HEK293 (cell line): Measurements from ENCODE around the gene CD5L.

Experiments
- CTCF ChIA-PET: fragments of 350-600 bp; formaldehyde crosslinking; extraction: SDS; loops from one replicate; lab custom pipeline; 2021; ENCODE audit warnings: antibody characterized with exemption; lab: Yijun Ruan, JAX
- POLR2A ChIA-PET: fragments of 300-600 bp; formaldehyde crosslinking; extraction: SDS; loops from one replicate; lab custom pipeline; 2020; ENCODE audit warnings: antibody characterized with exemption, inconsistent platforms; lab: Yijun Ruan, JAX
- H3K27ac ChIP-seq: fragments of 200-500 bp; sonication (Bioruptor generic); 2 replicates; pipeline ENCODE4 v1.5.1; 2014; ENCODE audit warnings: low read depth, low read length, control low read depth, inconsistent platforms; ENCODE audit errors: extremely low read depth
- H3K36me3 ChIP-seq, 2 experiments: fragments of 200-500 bp in 1 of 2; sonication (Bioruptor generic) in 1 of 2; 1 replicate in 1 of 2; 2 replicates in 1 of 2; pipeline ENCODE4 v1.5.1; 2014 to 2017; ENCODE audit warnings: inconsistent platforms in 2 of 2, low read length in 2 of 2; ENCODE audit not compliant: control insufficient read depth in 2 of 2, insufficient read depth in 1 of 2
- H3K4me1 ChIP-seq: fragments of 200-500 bp; sonication (Bioruptor generic); 2 replicates; pipeline ENCODE4 v1.5.1; 2014; ENCODE audit warnings: mild to moderate bottlenecking, low read length, inconsistent platforms; ENCODE audit not compliant: control insufficient read depth, insufficient read depth
- H3K4me3 ChIP-seq: 2 replicates; pipeline ENCODE4 v1.5.1; 2011; ENCODE audit warnings: low read depth, mild to moderate bottlenecking, control low read depth, low read length, moderate library complexity
- H3K9me3 ChIP-seq: fragments of 200-500 bp; sonication (Bioruptor generic); 2 replicates; pipeline ENCODE4 v1.5.1; 2014; ENCODE audit warnings: low read depth, low read length, inconsistent platforms; ENCODE audit not compliant: control insufficient read depth, insufficient read depth
- KLF10 ChIP-seq: fragments of 450-650 bp; IDR thresholded peaks from 2 replicates; pipeline ENCODE4 v1.5.1; 2018; ENCODE audit warnings: missing biosample characterization, mild to moderate bottlenecking, missing genetic modification characterization
- SP7 ChIP-seq: fragments of 450-650 bp; formaldehyde crosslinking; IDR thresholded peaks from 2 replicates; pipeline ENCODE4 v1.5.1; 2016; ENCODE audit warnings: missing biosample characterization, missing genetic modification characterization
- ZBTB20 ChIP-seq: fragments of 450-650 bp; formaldehyde crosslinking; IDR thresholded peaks from 2 replicates; pipeline ENCODE4 v1.5.1; 2016; ENCODE audit warnings: missing biosample characterization, missing genetic modification characterization
- ZNF121 ChIP-seq: fragments of 450-650 bp; formaldehyde crosslinking; IDR thresholded peaks from 2 replicates; pipeline ENCODE4 v1.5.1; 2016; ENCODE audit warnings: missing biosample characterization, missing genetic modification characterization
- ZNF155 ChIP-seq: fragments of 450-650 bp; formaldehyde crosslinking; IDR thresholded peaks from 2 replicates; pipeline ENCODE4 v1.5.1; 2016; ENCODE audit warnings: missing biosample characterization, missing genetic modification characterization
- ZNF19 ChIP-seq: fragments of 450-650 bp; formaldehyde crosslinking; IDR thresholded peaks from 2 replicates; pipeline ENCODE4; 2016; ENCODE audit warnings: missing biosample characterization, missing genetic modification characterization, low read depth
- ZNF2 ChIP-seq: fragments of 450-650 bp; formaldehyde crosslinking; IDR thresholded peaks from 2 replicates; pipeline ENCODE4 v1.5.1; 2016; ENCODE audit warnings: missing biosample characterization, missing genetic modification characterization
- ZNF48 ChIP-seq: fragments of 450-650 bp; formaldehyde crosslinking; IDR thresholded peaks from 2 replicates; pipeline ENCODE4 v1.5.1; 2016; ENCODE audit warnings: missing biosample characterization, missing genetic modification characterization
- ZNF558 ChIP-seq: fragments of 450-650 bp; formaldehyde crosslinking; IDR thresholded peaks from 2 replicates; pipeline ENCODE4 v1.5.1; 2016; ENCODE audit warnings: missing biosample characterization, missing genetic modification characterization
- TF ChIP-seq, protein P1 (sequence below): fragments of 450-650 bp; IDR thresholded peaks from 2 replicates; pipeline ENCODE4 v1.5.1; 2018; ENCODE audit warnings: missing biosample characterization, missing genetic modification characterization
- TF ChIP-seq, protein P2 (sequence below): sonication (generic); formaldehyde crosslinking; IDR thresholded peaks from 2 replicates; pipeline ENCODE4 v1.8.1; 2022; ENCODE audit warnings: mild to moderate bottlenecking, moderate library complexity, missing genetic modification reagents
- TF ChIP-seq, protein P3 (sequence below): fragments of 450-650 bp; formaldehyde crosslinking; optimal IDR thresholded peaks from 2 replicates; pipeline ENCODE3; 2016; ENCODE audit warnings: missing biosample characterization, mild to moderate bottlenecking, missing genetic modification characterization
- TF ChIP-seq, protein P4 (sequence below): fragments of 450-650 bp; formaldehyde crosslinking; IDR thresholded peaks from 2 replicates; pipeline ENCODE4 v1.5.1; 2017; ENCODE audit warnings: missing biosample characterization, missing genetic modification characterization
- TF ChIP-seq, protein P5 (sequence below): fragments of 450-650 bp; formaldehyde crosslinking; IDR thresholded peaks from 2 replicates; pipeline ENCODE4 v1.5.1; 2016; ENCODE audit warnings: missing biosample characterization, missing genetic modification characterization
- TF ChIP-seq, protein P6 (sequence below): fragments of 450-650 bp; formaldehyde crosslinking; IDR thresholded peaks from 2 replicates; pipeline ENCODE4 v1.5.1; 2017; ENCODE audit warnings: missing biosample characterization, missing genetic modification characterization
- TF ChIP-seq, protein P7 (sequence below): fragments of 450-650 bp; formaldehyde crosslinking; IDR thresholded peaks from 2 replicates; pipeline ENCODE4 v1.5.1; 2016; ENCODE audit warnings: missing biosample characterization, missing genetic modification characterization, borderline replicate concordance
- TF ChIP-seq, protein P8 (sequence below): fragments of 450-650 bp; formaldehyde crosslinking; IDR thresholded peaks from 2 replicates; pipeline ENCODE4 v1.5.1; 2016; ENCODE audit warnings: missing biosample characterization, missing genetic modification characterization, low read depth

The CD5L gene

DNA sequence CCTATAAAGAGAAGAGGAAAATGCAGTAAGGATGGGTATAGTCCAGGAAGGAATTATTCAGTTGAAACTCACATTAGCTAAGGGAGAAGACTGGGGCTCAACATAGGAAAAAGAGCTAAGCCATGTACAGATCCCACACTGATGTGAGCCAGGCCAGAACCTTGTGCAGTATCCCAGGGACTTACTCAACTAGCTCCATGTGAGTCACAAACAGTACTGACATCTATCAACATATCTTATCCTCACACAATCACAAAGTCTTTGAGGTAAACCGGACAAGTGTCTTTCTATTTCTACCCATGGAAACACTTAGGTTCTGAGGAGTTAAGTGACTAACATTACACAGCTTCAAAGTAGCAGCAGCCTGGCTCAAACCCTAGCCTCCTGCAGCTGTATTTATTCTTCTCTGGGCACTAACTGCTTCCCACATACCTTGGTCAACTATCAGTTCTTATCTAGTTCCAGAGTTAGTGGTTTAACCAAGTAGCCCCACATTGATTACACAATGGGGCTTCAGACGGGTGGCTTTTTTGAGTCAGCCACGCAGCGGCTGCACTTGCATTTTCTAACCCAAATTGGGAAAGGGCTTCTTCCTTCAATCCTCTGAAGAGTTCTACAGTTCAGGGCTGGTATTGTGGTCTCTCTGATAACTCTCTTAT is 9.5 kb downstream of the CD5L start (continued):
- TF ChIP-seq, protein P1, sequence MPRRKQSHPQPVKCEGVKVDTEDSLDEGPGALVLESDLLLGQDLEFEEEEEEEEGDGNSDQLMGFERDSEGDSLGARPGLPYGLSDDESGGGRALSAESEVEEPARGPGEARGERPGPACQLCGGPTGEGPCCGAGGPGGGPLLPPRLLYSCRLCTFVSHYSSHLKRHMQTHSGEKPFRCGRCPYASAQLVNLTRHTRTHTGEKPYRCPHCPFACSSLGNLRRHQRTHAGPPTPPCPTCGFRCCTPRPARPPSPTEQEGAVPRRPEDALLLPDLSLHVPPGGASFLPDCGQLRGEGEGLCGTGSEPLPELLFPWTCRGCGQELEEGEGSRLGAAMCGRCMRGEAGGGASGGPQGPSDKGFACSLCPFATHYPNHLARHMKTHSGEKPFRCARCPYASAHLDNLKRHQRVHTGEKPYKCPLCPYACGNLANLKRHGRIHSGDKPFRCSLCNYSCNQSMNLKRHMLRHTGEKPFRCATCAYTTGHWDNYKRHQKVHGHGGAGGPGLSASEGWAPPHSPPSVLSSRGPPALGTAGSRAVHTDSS (tag by site-specific recombination) = no peak
- TF ChIP-seq, protein P2, sequence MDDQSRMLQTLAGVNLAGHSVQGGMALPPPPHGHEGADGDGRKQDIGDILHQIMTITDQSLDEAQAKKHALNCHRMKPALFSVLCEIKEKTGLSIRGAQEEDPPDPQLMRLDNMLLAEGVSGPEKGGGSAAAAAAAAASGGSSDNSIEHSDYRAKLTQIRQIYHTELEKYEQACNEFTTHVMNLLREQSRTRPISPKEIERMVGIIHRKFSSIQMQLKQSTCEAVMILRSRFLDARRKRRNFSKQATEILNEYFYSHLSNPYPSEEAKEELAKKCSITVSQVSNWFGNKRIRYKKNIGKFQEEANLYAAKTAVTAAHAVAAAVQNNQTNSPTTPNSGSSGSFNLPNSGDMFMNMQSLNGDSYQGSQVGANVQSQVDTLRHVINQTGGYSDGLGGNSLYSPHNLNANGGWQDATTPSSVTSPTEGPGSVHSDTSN (CRISPR knock-in tag) = no peak
- TF ChIP-seq, protein P3, sequence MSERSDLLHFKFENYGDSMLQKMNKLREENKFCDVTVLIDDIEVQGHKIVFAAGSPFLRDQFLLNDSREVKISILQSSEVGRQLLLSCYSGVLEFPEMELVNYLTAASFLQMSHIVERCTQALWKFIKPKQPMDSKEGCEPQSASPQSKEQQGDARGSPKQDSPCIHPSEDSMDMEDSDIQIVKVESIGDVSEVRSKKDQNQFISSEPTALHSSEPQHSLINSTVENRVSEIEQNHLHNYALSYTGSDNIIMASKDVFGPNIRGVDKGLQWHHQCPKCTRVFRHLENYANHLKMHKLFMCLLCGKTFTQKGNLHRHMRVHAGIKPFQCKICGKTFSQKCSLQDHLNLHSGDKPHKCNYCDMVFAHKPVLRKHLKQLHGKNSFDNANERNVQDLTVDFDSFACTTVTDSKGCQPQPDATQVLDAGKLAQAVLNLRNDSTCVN = no peak
- TF ChIP-seq ZNF558 (tag by site-specific recombination) (no peak), ZNF19 (tag by site-specific recombination) (no peak), ZBTB20 (tag by site-specific recombination) (no peak)
- TF ChIP-seq, protein P4, sequence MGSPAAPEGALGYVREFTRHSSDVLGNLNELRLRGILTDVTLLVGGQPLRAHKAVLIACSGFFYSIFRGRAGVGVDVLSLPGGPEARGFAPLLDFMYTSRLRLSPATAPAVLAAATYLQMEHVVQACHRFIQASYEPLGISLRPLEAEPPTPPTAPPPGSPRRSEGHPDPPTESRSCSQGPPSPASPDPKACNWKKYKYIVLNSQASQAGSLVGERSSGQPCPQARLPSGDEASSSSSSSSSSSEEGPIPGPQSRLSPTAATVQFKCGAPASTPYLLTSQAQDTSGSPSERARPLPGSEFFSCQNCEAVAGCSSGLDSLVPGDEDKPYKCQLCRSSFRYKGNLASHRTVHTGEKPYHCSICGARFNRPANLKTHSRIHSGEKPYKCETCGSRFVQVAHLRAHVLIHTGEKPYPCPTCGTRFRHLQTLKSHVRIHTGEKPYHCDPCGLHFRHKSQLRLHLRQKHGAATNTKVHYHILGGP (tag by site-specific recombination) = no peak

DNA sequence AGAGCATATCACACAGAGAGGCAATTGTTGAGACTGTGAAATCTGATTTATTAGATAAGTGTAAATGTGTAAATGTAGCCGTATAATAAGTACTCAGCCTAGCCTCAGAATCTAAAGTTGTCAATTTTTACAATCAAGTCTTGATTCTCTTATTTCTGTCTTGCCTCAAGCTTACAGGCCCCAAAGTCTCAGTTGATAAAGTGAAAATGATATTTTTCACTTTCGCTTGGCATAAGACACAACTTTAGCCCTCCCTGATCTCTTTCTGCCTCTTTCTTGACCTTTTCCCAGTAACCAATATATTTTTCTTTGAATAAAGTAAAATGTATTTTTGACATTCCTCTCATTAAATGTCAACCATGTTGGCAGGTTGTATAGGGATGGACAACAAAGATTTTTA is 10.7 kb downstream of the CD5L start:
- POLR2A ChIA-PET = no interaction called here
- CTCF ChIA-PET = no interaction called here
- Histone ChIP-seq H3K4me1 (no peaks in the 10 kb centered on the region), H3K4me3 (no peak overlapping the region), H3K27ac (no peak overlapping the region), H3K36me3 (no peaks in the 10 kb centered on the region), H3K9me3 (no peaks in the 10 kb centered on the region)
- TF ChIP-seq ZNF2 (tag by site-specific recombination) (no peak), ZNF48 (tag by site-specific recombination) (no peak), ZNF155 (tag by site-specific recombination) (no peak), SP7 (no peak), KLF10 (tag by site-specific recombination) (no peak), ZNF121 (tag by site-specific recombination) (no peak)
- TF ChIP-seq, protein P5, sequence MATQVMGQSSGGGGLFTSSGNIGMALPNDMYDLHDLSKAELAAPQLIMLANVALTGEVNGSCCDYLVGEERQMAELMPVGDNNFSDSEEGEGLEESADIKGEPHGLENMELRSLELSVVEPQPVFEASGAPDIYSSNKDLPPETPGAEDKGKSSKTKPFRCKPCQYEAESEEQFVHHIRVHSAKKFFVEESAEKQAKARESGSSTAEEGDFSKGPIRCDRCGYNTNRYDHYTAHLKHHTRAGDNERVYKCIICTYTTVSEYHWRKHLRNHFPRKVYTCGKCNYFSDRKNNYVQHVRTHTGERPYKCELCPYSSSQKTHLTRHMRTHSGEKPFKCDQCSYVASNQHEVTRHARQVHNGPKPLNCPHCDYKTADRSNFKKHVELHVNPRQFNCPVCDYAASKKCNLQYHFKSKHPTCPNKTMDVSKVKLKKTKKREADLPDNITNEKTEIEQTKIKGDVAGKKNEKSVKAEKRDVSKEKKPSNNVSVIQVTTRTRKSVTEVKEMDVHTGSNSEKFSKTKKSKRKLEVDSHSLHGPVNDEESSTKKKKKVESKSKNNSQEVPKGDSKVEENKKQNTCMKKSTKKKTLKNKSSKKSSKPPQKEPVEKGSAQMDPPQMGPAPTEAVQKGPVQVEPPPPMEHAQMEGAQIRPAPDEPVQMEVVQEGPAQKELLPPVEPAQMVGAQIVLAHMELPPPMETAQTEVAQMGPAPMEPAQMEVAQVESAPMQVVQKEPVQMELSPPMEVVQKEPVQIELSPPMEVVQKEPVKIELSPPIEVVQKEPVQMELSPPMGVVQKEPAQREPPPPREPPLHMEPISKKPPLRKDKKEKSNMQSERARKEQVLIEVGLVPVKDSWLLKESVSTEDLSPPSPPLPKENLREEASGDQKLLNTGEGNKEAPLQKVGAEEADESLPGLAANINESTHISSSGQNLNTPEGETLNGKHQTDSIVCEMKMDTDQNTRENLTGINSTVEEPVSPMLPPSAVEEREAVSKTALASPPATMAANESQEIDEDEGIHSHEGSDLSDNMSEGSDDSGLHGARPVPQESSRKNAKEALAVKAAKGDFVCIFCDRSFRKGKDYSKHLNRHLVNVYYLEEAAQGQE (tag by site-specific recombination) = no peak
- TF ChIP-seq, protein P6, sequence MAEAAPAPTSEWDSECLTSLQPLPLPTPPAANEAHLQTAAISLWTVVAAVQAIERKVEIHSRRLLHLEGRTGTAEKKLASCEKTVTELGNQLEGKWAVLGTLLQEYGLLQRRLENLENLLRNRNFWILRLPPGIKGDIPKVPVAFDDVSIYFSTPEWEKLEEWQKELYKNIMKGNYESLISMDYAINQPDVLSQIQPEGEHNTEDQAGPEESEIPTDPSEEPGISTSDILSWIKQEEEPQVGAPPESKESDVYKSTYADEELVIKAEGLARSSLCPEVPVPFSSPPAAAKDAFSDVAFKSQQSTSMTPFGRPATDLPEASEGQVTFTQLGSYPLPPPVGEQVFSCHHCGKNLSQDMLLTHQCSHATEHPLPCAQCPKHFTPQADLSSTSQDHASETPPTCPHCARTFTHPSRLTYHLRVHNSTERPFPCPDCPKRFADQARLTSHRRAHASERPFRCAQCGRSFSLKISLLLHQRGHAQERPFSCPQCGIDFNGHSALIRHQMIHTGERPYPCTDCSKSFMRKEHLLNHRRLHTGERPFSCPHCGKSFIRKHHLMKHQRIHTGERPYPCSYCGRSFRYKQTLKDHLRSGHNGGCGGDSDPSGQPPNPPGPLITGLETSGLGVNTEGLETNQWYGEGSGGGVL (tag by site-specific recombination) = no peak
- TF ChIP-seq, protein P7, sequence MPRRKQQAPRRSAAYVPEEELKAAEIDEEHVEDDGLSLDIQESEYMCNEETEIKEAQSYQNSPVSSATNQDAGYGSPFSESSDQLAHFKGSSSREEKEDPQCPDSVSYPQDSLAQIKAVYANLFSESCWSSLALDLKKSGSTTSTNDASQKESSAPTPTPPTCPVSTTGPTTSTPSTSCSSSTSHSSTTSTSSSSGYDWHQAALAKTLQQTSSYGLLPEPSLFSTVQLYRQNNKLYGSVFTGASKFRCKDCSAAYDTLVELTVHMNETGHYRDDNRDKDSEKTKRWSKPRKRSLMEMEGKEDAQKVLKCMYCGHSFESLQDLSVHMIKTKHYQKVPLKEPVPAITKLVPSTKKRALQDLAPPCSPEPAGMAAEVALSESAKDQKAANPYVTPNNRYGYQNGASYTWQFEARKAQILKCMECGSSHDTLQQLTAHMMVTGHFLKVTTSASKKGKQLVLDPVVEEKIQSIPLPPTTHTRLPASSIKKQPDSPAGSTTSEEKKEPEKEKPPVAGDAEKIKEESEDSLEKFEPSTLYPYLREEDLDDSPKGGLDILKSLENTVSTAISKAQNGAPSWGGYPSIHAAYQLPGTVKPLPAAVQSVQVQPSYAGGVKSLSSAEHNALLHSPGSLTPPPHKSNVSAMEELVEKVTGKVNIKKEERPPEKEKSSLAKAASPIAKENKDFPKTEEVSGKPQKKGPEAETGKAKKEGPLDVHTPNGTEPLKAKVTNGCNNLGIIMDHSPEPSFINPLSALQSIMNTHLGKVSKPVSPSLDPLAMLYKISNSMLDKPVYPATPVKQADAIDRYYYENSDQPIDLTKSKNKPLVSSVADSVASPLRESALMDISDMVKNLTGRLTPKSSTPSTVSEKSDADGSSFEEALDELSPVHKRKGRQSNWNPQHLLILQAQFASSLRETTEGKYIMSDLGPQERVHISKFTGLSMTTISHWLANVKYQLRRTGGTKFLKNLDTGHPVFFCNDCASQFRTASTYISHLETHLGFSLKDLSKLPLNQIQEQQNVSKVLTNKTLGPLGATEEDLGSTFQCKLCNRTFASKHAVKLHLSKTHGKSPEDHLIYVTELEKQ (tag by site-specific recombination) = no peak
- TF ChIP-seq, protein P1 (tag by site-specific recombination) = no peak
- TF ChIP-seq, protein P8, sequence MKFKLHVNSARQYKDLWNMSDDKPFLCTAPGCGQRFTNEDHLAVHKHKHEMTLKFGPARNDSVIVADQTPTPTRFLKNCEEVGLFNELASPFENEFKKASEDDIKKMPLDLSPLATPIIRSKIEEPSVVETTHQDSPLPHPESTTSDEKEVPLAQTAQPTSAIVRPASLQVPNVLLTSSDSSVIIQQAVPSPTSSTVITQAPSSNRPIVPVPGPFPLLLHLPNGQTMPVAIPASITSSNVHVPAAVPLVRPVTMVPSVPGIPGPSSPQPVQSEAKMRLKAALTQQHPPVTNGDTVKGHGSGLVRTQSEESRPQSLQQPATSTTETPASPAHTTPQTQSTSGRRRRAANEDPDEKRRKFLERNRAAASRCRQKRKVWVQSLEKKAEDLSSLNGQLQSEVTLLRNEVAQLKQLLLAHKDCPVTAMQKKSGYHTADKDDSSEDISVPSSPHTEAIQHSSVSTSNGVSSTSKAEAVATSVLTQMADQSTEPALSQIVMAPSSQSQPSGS (tag by site-specific recombination) = no peak
